Lung (tissue), 12 donors: Measurements from ENCODE around the gene DSG2. TPM values are rescaled to one million over a fixed set of nuclear protein-coding genes. Genes with fewer than 3 reads are reported as not detected.

Experiments used
- ATAC-seq: fragments of 200-7000 bp; cut with Tn5 transposase; one replicate; pipeline ENCODE4 v1.9.1; 2020; ENCODE audit warnings: moderate number of reproducible peaks; ENCODE audit not compliant: insufficient read depth, low FRiP score
- DNase-seq, 3 donors: peaks; one replicate each; pipeline ENCODE4 v3.0.0-alpha.2; 2013 to 2017
- H3K27ac ChIP-seq, 2 donors: one replicate each; pipeline ENCODE4 v1.5.1; 2013; ENCODE audit warnings: mild to moderate bottlenecking in 2 of 2, moderate library complexity in 2 of 2, control low read depth in 1 of 2, inconsistent platforms in 1 of 2, low read depth in 1 of 2, low read length in 1 of 2
- H3K27me3 ChIP-seq, 3 donors: one replicate each; pipeline ENCODE4 v1.5.1; 2013; ENCODE audit warnings: low read length in 2 of 3; ENCODE audit not compliant: control insufficient read depth in 3 of 3, insufficient read depth in 3 of 3
- H3K36me3 ChIP-seq, 4 donors: one replicate each; pipeline ENCODE4 v1.5.1; 2013; ENCODE audit warnings: low read length in 4 of 4, mild to moderate bottlenecking in 1 of 4, moderate library complexity in 1 of 4; ENCODE audit not compliant: control insufficient read depth in 4 of 4, insufficient read depth in 4 of 4
- H3K4me1 ChIP-seq, 5 donors: one replicate each; pipeline ENCODE4 v1.5.1; 2013; ENCODE audit warnings: low read length in 5 of 5, mild to moderate bottlenecking in 2 of 5, moderate library complexity in 1 of 5; ENCODE audit not compliant: control insufficient read depth in 5 of 5, insufficient read depth in 5 of 5
- H3K4me3 ChIP-seq: one replicate; pipeline ENCODE4 v1.5.1; 2013; ENCODE audit warnings: mild to moderate bottlenecking, control low read depth, moderate library complexity
- H3K9ac ChIP-seq, 2 donors: one replicate each; pipeline ENCODE4 v1.5.1; 2013; ENCODE audit warnings: low read length in 2 of 2, control low read depth in 1 of 2; ENCODE audit not compliant: insufficient read depth in 1 of 2
- H3K9me3 ChIP-seq, 4 donors: one replicate each; pipeline ENCODE4 v1.5.1; 2013; ENCODE audit warnings: low read length in 3 of 4, mild to moderate bottlenecking in 1 of 4, moderate library complexity in 1 of 4; ENCODE audit not compliant: control insufficient read depth in 4 of 4, insufficient read depth in 3 of 4
- CTCF ChIP-seq: IDR thresholded peaks from 2 replicates; pipeline ENCODE4 v1.5.1; 2012; ENCODE audit warnings: mild to moderate bottlenecking; ENCODE audit errors: control extremely low read depth, extremely low read depth
- WGBS, 2 donors: extraction: QIAGEN DNeasy Blood & Tissue Kit; methylation state at CpG; one replicate each; pipeline ENCODE4 v1.1.7; 2013; 5-methylcytosine and 5-hydroxymethylcytosine counted together
- polyA plus RNA-seq, 2 donors: library from polyadenylated mRNA; stranded (reverse); fragments of 200-250 nt; gene quantifications; one replicate each; pipeline ENCODE4 v1.2.1, GENCODE V29; 2013
- total RNA-seq, 2 donors: library from RNA; depleted of rRNA in 1 of 2; stranded (reverse); fragments of >200 nt in 1 of 2; gene quantifications; one replicate each; pipeline ENCODE4 v1.2.1, GENCODE V29; 2014 to 2021
- donor health status: control.
- donor health status: control.
- donor health status: Bipolar disorder and iron deficiency.
- donor health status: healthy.
- donor health status: DM: yes; HTN: yes; CAD: no.

The DSG2 gene
- total and polyA plus RNA-seq, 4 donors, result 8.9 to 28.0 (median 21.6) TPM

- peaks cover 0 to 4% (median 0%) of the 10 kb centered on the region in 5 donors for H3K4me1 ChIP-seq
- TF ChIP-seq CTCF, result no peak
- H3K27me3 ChIP-seq, result peaks cover 0 to 2% (median 0%) of the 10 kb centered on the region in 3 donors
- no peak overlapping the region for H3K4me3 ChIP-seq
- ATAC-seq (no peak), DNase-seq (no peak)
- H3K36me3 ChIP-seq, result no peaks in the 10 kb centered on the region
- 84 to 92% methylated on average over 10 of the region's 10 CpGs for WGBS, 2 donors
- H3K9ac ChIP-seq, result no peak overlapping the region
- H3K27ac ChIP-seq, result no peak overlapping the region
- H3K9me3 ChIP-seq, result peaks cover 0 to 2% (median 0%) of the 10 kb centered on the region in 4 donors
These were observed 94.7 kb downstream of the DSG2 start for GRCh38 chr18:31592506-31593157.

DNA sequence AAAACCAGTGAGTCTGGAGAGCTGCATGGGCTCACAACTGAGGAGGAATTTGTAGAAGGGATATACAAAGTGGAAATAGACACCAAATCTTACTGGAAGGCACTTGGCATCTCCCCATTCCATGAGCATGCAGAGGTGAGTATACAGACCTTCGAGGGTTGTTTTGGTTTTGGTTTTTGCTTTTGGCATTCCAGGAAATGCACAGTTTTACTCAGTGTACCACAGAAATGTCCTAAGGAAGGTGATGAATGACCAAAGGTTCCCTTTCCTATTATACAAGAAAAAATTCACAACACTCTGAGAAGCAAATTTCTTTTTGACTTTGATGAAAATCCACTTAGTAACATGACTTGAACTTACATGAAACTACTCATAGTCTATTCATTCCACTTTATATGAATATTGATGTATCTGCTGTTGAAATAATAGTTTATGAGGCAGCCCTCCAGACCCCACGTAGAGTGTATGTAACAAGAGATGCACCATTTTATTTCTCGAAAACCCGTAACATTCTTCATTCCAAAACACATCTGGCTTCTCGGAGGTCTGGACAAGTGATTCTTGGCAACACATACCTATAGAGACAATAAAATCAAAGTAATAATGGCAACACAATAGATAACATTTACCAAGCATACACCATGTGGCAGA is 97.3 kb downstream of the DSG2 start:
- no peak for ATAC-seq
- H3K9me3 ChIP-seq, result peaks cover 0 to 2% (median 0%) of the 10 kb centered on the region in 4 donors
- H3K4me3 ChIP-seq, result no peak overlapping the region
- peaks cover 0 to 2% (median 0%) of the 10 kb centered on the region in 3 donors for H3K27me3 ChIP-seq
- no peak overlapping the region for H3K9ac ChIP-seq
- peaks cover 0 to 4% (median 0%) of the 10 kb centered on the region in 5 donors for H3K4me1 ChIP-seq
- H3K27ac ChIP-seq, result no peak overlapping the region
- no peaks in the 10 kb centered on the region for H3K36me3 ChIP-seq
- DNase-seq, result no peak
- no peak for TF ChIP-seq CTCF
- 79 to 88% methylated on average over 5 of the region's 5 CpGs for WGBS, 2 donors

DNA sequence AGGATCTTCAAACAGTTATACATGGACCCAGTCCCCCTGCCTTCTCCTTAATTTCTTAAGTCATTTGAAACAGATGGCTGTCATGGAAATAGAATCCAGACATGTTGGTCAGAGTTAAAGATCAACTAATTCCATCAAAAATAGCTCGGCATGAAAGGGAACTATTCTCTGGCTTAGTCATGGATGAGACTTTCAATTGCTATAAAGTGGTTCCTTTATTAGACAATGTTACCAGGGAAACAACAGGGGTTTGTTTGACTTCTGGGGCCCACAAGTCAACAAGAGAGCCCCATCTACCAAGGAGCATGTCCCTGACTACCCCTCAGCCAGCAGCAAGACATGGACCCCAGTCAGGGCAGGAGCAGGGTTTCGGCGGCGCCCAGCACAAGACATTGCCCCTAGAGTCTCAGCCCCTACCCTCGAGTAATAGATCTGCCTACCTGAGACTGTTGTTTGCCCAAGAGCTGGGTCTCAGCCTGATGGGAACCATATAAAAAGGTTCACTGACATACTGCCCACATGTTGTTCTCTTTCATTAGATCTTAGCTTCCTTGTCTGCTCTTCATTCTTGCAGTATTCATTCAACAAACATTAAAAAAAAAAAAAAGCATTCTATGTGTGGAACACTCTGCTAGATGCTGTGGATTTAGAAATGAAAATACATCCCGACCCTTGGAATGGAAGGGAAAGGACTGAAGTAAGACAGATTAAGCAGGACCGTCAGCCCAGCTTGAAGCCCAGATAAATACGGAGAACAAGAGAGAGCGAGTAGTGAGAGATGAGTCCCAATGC is 98.3 kb downstream of the DSG2 start:
- no peaks in the 10 kb centered on the region for H3K36me3 ChIP-seq
- ATAC-seq (no peak), DNase-seq (no peak)
- H3K9ac ChIP-seq, result no peak overlapping the region
- 90 to 95% methylated on average over 9 of the region's 9 CpGs for WGBS, 2 donors
- peaks cover 0 to 2% (median 0%) of the 10 kb centered on the region in 4 donors for H3K9me3 ChIP-seq
- no peak overlapping the region for H3K27ac ChIP-seq
- TF ChIP-seq CTCF, result no peak
- H3K4me1 ChIP-seq, result peaks cover 0 to 4% (median 0%) of the 10 kb centered on the region in 5 donors
- H3K4me3 ChIP-seq, result no peak overlapping the region
- H3K27me3 ChIP-seq, result peaks cover 0 to 2% (median 0%) of the 10 kb centered on the region in 3 donors
